Fibroblast of mammary gland (primary cell): Measurements from ENCODE around the gene FRAT2.

Source experiments
- DNase-seq: peaks from one replicate; pipeline ENCODE4 v3.0.0-alpha.2; 2010; ENCODE audit warnings: low read depth
- H3K4me3 ChIP-seq: 2 replicates; pipeline ENCODE4 v1.5.1; 2011; ENCODE audit warnings: low read depth, mild to moderate bottlenecking, low read length, moderate library complexity; ENCODE audit not compliant: control insufficient read depth
- CTCF ChIP-seq: conservative IDR thresholded peaks from 2 replicates; pipeline ENCODE4 v1.5.1; 2011; ENCODE audit warnings: low read depth, low read length, inconsistent platforms; ENCODE audit not compliant: control insufficient read depth, insufficient read depth

Gene FRAT2

DNA sequence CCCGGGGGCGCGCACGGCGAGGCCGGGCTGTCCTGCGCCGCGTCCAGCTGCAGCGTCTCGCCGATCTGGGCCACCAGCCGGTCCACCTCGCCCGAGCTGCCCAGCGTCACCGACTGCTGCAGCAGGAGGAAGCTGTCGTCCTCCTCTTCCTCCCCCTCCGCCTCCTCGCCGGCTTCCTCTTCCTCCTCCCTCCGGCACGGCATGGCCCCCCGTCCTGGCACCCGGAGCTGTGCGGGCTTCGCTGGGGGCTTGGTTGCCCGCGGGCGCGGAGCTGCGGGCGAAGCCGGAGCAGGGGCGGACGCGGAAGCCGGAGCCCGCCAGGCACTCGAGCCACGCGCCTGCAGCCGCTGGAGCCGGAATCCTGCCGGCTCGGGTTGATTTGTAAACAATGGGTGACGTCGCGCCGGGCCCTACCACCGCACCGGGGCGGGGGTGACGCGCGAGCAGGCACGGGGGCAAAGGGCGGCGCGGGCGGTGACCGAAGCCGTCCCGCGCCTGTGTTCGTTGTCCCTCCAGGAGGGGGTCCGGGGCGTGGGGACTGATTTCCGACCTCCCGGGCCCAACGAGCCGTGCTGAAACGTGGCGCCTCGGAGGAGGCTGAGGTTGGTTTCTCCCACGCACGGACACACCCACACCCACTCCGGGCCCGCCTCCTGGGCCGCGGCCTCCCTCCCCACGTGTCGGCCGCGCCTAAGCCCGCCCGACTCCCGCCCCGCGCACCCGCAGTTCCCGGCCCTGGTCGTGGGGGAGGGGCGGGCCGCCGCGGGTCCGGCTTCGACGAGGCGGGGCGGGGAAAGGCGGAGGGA is at the start of gene FRAT2:
Gene FRAT2, minus strand, starts transcription at position 360 of the 806 bp plus-strand sequence. Its CDS starts 157 bp downstream, at position 203.
- peak; percentile 87 for DNase-seq
- no peak for TF ChIP-seq CTCF
- H3K4me3 ChIP-seq: peak within 1 kb of the TSS; percentile 61

DNA sequence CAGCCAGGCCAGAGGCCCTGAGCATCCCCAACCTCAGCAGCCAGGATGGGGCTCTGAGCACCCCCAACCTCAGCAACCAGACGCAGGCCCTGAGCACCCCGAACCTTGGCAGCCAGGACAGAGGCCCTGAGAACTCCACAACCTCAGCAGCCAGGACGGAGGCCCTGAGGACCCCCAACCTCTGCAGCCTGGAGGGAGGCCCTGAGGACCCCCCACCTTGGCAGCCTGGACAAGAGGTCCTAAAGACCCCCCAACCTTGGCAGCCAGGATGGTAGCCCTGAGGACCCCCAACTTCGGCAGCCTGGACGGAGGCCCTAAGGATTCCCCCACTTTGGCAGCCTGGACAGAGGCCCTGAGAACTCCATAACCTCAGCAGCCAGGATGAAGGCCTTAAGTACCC is 49.6 kb upstream of the FRAT2 start:
- no peak overlapping the region for H3K4me3 ChIP-seq
- no peak for TF ChIP-seq CTCF
- DNase-seq: no peak

GRCh38 chr10:97383159-97383558 is 48.6 kb upstream of the FRAT2 start:
- no peak for TF ChIP-seq CTCF
- H3K4me3 ChIP-seq: no peak overlapping the region
- DNase-seq: no peak

DNA sequence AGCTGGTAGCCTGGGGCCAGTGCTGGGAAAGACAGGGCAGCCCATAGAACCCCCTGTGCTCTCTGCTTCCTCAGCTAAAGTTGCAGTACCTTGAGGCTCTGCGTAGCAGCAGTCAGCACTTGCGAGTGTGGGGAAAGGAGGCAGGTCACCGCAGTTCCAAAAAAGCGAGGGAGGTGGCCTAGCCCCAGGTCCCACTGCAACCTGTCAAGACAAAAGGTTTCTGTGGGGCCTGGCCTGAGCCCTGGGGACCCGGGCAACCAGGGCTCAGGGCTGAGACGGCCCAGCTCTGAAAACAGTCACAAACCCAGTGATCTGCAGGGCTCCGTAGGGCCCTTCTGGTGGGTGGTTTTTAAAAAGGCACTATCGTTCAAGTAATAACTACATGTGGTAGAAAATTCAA is 47.1 kb upstream of the FRAT2 start:
- DNase-seq: no peak
- H3K4me3 ChIP-seq: no peak overlapping the region
- no peak for TF ChIP-seq CTCF

DNA sequence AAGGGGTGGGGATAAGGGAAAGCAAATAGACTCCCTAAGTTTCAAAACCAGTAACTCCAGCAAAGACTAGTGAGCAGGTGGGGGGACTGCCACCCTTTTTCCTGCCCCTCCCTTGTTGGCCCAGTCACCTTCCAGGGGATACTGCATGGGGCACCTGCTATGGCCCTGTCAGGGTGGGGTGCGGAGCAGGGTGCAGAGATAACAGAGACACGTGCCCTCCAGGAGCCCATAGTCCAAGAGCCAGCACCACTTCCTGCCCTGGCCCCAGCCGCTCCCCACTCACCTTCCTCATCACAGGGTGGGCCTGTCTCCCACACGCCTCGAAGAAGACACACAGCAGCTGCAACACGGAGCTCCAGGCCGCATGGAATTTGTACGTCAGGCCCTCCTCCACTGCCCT is 46.0 kb upstream of the FRAT2 start:
- no peak overlapping the region for H3K4me3 ChIP-seq
- DNase-seq: no peak
- no peak for TF ChIP-seq CTCF

- TF ChIP-seq CTCF: no peak
- no peak for DNase-seq
- no peak overlapping the region for H3K4me3 ChIP-seq
These were observed 44.7 kb upstream of the FRAT2 start for GRCh38 chr10:97378933-97379921.
